Astrocyte of the cerebellum (primary cell): ENCODE measurements around the gene TEX52.

Experiments used
- DNase-seq: peaks from one replicate; pipeline ENCODE4 v3.0.0-alpha.2; 2011; ENCODE audit warnings: low read depth
- H3K4me3 ChIP-seq: 2 replicates; pipeline ENCODE4 v1.5.1; 2011; ENCODE audit warnings: mild to moderate bottlenecking, low read depth, low read length, moderate library complexity
- CTCF ChIP-seq: IDR thresholded peaks from 2 replicates; pipeline ENCODE4 v1.5.1; 2012; ENCODE audit warnings: low read length, low read depth, moderate library complexity, mild to moderate bottlenecking; ENCODE audit errors: missing control alignments
- in situ Hi-C: cut with HindIII; loops from 2 replicates; pipeline ENCODE4 v1.10.0; 2017; ENCODE audit warnings: low sequenced_read_pairs

TEX52 gene

DNA sequence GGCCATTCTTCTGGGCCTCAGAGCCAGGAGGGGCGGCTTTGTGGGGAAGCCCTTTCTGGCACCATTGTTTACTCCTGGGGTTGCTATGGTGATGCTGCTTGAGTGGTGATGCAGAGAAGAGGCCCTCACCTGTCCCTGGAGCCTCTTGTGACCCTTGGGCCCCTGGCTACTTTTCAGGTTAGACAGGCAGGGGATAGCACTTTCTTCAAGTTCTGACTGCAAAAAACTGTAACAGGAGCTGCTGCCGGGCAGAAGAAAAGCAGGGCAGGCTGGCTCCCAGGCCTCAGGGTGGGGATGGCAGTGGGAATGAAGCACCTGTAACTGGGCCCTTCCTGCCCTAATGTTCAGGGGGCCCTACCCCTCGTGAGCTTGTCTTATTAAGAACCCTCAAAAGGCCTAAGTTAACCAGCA lies at the start of gene TEX52:
Gene TEX52, minus strand, starts transcription at position 19 of the 411 bp plus-strand sequence. Its CDS starts 13 bp downstream, at position 6.
- in situ Hi-C loops: no loop called here
- DNase-seq: no peak
- TF ChIP-seq CTCF: no peak

GRCh38 chr12:2904260-2904659 lies 47.4 kb upstream of the TEX52 start:
- no peak overlapping the region for H3K4me3 ChIP-seq
- no peak for TF ChIP-seq CTCF
- no peak for DNase-seq
- in situ Hi-C loops: no loop called here

More for the DNA sequence above, at the start of gene TEX52:
- no peak within 1 kb of the TSS for H3K4me3 ChIP-seq

GRCh38 chr12:2902272-2902880 lies 45.5 kb upstream of the TEX52 start:
- TF ChIP-seq CTCF: no peak
- in situ Hi-C loops: no loop called here
- no peak overlapping the region for H3K4me3 ChIP-seq
- DNase-seq: no peak

GRCh38 chr12:2900642-2901041 lies 43.8 kb upstream of the TEX52 start:
- no peak for TF ChIP-seq CTCF
- in situ Hi-C loops: no loop called here
- no peak overlapping the region for H3K4me3 ChIP-seq
- no peak for DNase-seq

- no peak for DNase-seq
- H3K4me3 ChIP-seq: no peak overlapping the region
- no peak for TF ChIP-seq CTCF
- in situ Hi-C loops: no loop called here
These were observed 40.6 kb upstream of the TEX52 start for GRCh38 chr12:2897418-2897817.

- in situ Hi-C loops: no loop called here
- TF ChIP-seq CTCF: no peak
- DNase-seq: no peak
- no peak overlapping the region for H3K4me3 ChIP-seq
These were observed 38.7 kb upstream of the TEX52 start for GRCh38 chr12:2895511-2895910.
